ENCODE results near the gene AIG1. TPM values are rescaled to one million over a fixed set of nuclear protein-coding genes. Genes with fewer than 3 reads are reported as not detected.
"Not testable (repeated sequence)": the region's sequence is repeated elsewhere in the genome, so short reads cannot be mapped to it uniquely, and the experiment has no call there.

AIG1 gene
- total RNA-seq, 1 donor from 2014 or later, result 2.6 TPM

GRCh38 chr6:143125864-143126573 lies 65.3 kb downstream of the AIG1 start:
- no peak for DNase-seq (ENCODE audit: low spot score)
- H3K27me3 Mint-ChIP-seq (ENCODE audit: insufficient read depth), result no peaks in the 10 kb centered on the region
- H3K4me3 Mint-ChIP-seq, result no peak overlapping the region
- intact Hi-C loops (cut with micrococcal nuclease), result no loop called here
- peaks cover 9% of the 10 kb centered on the region for H3K4me1 Mint-ChIP-seq (ENCODE audit: low read depth)
- H3K9me3 Mint-ChIP-seq, result peaks cover 9% of the 10 kb centered on the region
- peaks cover 7% of the 10 kb centered on the region for H3K36me3 Mint-ChIP-seq (ENCODE audit: low read depth)
- H3K27ac Mint-ChIP-seq, result no peak overlapping the region

- Mint-ChIP-seq H3K4me1 (ENCODE audit: low read depth) (peaks cover 9% of the 10 kb centered on the region), H3K27me3 (ENCODE audit: insufficient read depth) (peaks cover 2% of the 10 kb centered on the region), H3K27ac (no peak overlapping the region), H3K36me3 (ENCODE audit: low read depth) (peaks cover 12% of the 10 kb centered on the region), H3K4me3 (no peak overlapping the region), H3K9me3 (peaks cover 15% of the 10 kb centered on the region)
- intact Hi-C loops (cut with micrococcal nuclease), result no loop called here
- DNase-seq (ENCODE audit: low spot score), result no peak
Observed at GRCh38 chr6:143126574-143126941, 65.9 kb downstream of the AIG1 start.

GRCh38 chr6:143127941-143128680 lies 67.4 kb downstream of the AIG1 start:
- Mint-ChIP-seq H3K36me3 (ENCODE audit: low read depth) (peaks cover 12% of the 10 kb centered on the region), H3K27me3 (ENCODE audit: insufficient read depth) (peaks cover 2% of the 10 kb centered on the region), H3K4me3 (no peak overlapping the region), H3K9me3 (peaks cover 24% of the 10 kb centered on the region), H3K4me1 (ENCODE audit: low read depth) (peaks cover 9% of the 10 kb centered on the region), H3K27ac (no peak overlapping the region)
- intact Hi-C loops (cut with micrococcal nuclease), result no loop called here
- DNase-seq (ENCODE audit: low spot score), result no peak

GRCh38 chr6:143128681-143129015 lies 68.0 kb downstream of the AIG1 start:
- no peak for DNase-seq (ENCODE audit: low spot score)
- Mint-ChIP-seq H3K4me1 (ENCODE audit: low read depth) (peaks cover 9% of the 10 kb centered on the region), H3K4me3 (no peak overlapping the region), H3K27me3 (ENCODE audit: insufficient read depth) (peaks cover 2% of the 10 kb centered on the region), H3K9me3 (peaks cover 24% of the 10 kb centered on the region), H3K36me3 (ENCODE audit: low read depth) (peaks cover 12% of the 10 kb centered on the region), H3K27ac (no peak overlapping the region)
- intact Hi-C loops (cut with micrococcal nuclease), result no loop called here

GRCh38 chr6:143130928-143131327 lies 70.2 kb downstream of the AIG1 start:
- intact Hi-C loops (cut with micrococcal nuclease), result no loop called here

GRCh38 chr6:143135325-143135724 lies 74.6 kb downstream of the AIG1 start:
- DNase-seq (ENCODE audit: low spot score), result no peak
- Mint-ChIP-seq H3K4me1 (ENCODE audit: low read depth) (peaks cover 27% of the 10 kb centered on the region), H3K36me3 (ENCODE audit: low read depth) (peaks cover 26% of the 10 kb centered on the region), H3K9me3 (peaks cover 39% of the 10 kb centered on the region), H3K4me3 (no peak overlapping the region), H3K27me3 (ENCODE audit: insufficient read depth) (peaks cover 2% of the 10 kb centered on the region), H3K27ac (no peak overlapping the region)
- intact Hi-C loops (cut with micrococcal nuclease), result loop anchor here (5.0 kb wide), 1 partner anchor 188 kb away; the partner anchor contains the start of gene HIVEP2

More at GRCh38 chr6:143130928-143131327, 70.2 kb downstream of the AIG1 start:
- Mint-ChIP-seq H3K27me3 (ENCODE audit: insufficient read depth) (peaks cover 2% of the 10 kb centered on the region), H3K9me3 (peaks cover 24% of the 10 kb centered on the region), H3K4me1 (ENCODE audit: low read depth) (peaks cover 10% of the 10 kb centered on the region), H3K4me3 (no peak overlapping the region), H3K27ac (no peak overlapping the region), H3K36me3 (ENCODE audit: low read depth) (peaks cover 12% of the 10 kb centered on the region)
- DNase-seq (ENCODE audit: low spot score), result no peak

GRCh38 chr6:143135797-143136561 lies 75.3 kb downstream of the AIG1 start:
- no peak for DNase-seq (ENCODE audit: low spot score)
- Mint-ChIP-seq H3K4me3 (no peak overlapping the region), H3K27me3 (ENCODE audit: insufficient read depth) (peaks cover 2% of the 10 kb centered on the region), H3K36me3 (ENCODE audit: low read depth) (peaks cover 25% of the 10 kb centered on the region), H3K9me3 (peaks cover 37% of the 10 kb centered on the region), H3K4me1 (ENCODE audit: low read depth) (peaks cover 30% of the 10 kb centered on the region), H3K27ac (peak overlapping the region; percentile 70)
- intact Hi-C loops (cut with micrococcal nuclease), result loop anchor here (5.0 kb wide), 1 partner anchor 189 kb away; the partner anchor contains the start of gene HIVEP2

- no peak overlapping the region for H3K4me3 Mint-ChIP-seq
- peaks cover 20% of the 10 kb centered on the region for H3K36me3 Mint-ChIP-seq (ENCODE audit: low read depth)
- H3K4me1 Mint-ChIP-seq (ENCODE audit: low read depth), result peaks cover 30% of the 10 kb centered on the region
- H3K27ac Mint-ChIP-seq, result peak overlapping the region; percentile 70
- H3K9me3 Mint-ChIP-seq, result peaks cover 30% of the 10 kb centered on the region
- intact Hi-C loops (cut with micrococcal nuclease), result loop anchor here (5.0 kb wide), 1 partner anchor 189 kb away; the partner anchor contains the start of gene HIVEP2
- DNase-seq (ENCODE audit: low spot score), result no peak
- no peaks in the 10 kb centered on the region for H3K27me3 Mint-ChIP-seq (ENCODE audit: insufficient read depth)
Observed at GRCh38 chr6:143136647-143137046, 76.0 kb downstream of the AIG1 start.

- H3K9me3 Mint-ChIP-seq, result peaks cover 25% of the 10 kb centered on the region
- H3K4me3 Mint-ChIP-seq, result no peak overlapping the region
- peak overlapping the region; percentile 82 for H3K27ac Mint-ChIP-seq
- no peak for DNase-seq (ENCODE audit: low spot score)
- peaks cover 18% of the 10 kb centered on the region for H3K36me3 Mint-ChIP-seq (ENCODE audit: low read depth)
- no peaks in the 10 kb centered on the region for H3K27me3 Mint-ChIP-seq (ENCODE audit: insufficient read depth)
- peaks cover 30% of the 10 kb centered on the region for H3K4me1 Mint-ChIP-seq (ENCODE audit: low read depth)
- intact Hi-C loops (cut with micrococcal nuclease), result loop anchor here (1.0 to 5.0 kb wide), 2 partner anchors 192 to 297 kb away; partner anchors contain the start of gene HIVEP2
Observed at GRCh38 chr6:143139239-143139784, 78.6 kb downstream of the AIG1 start.

GRCh38 chr6:143139884-143140283 lies 79.2 kb downstream of the AIG1 start:
- Mint-ChIP-seq H3K27ac (peak overlapping the region; percentile 82), H3K36me3 (ENCODE audit: low read depth) (peaks cover 18% of the 10 kb centered on the region), H3K9me3 (peaks cover 25% of the 10 kb centered on the region), H3K4me1 (ENCODE audit: low read depth) (peaks cover 30% of the 10 kb centered on the region)
- intact Hi-C loops (cut with micrococcal nuclease), result loop anchor here (1.0 to 5.0 kb wide), 3 partner anchors 83 to 298 kb away; partner anchors contain the start of gene HIVEP2
- not testable (repeated sequence) for H3K27me3 Mint-ChIP-seq (ENCODE audit: insufficient read depth); H3K4me3 Mint-ChIP-seq; DNase-seq (ENCODE audit: low spot score)

GRCh38 chr6:143140767-143141166 lies 80.1 kb downstream of the AIG1 start:
- no peak for DNase-seq (ENCODE audit: low spot score)
- intact Hi-C loops (cut with micrococcal nuclease), result loop anchor here (5.0 kb wide), 1 partner anchor 83 kb away; no protein-coding TSS in a partner anchor
- no peak overlapping the region for H3K4me3 Mint-ChIP-seq
- peaks cover 28% of the 10 kb centered on the region for H3K4me1 Mint-ChIP-seq (ENCODE audit: low read depth)
- peaks cover 29% of the 10 kb centered on the region for H3K9me3 Mint-ChIP-seq
- no peak overlapping the region for H3K27ac Mint-ChIP-seq
- H3K36me3 Mint-ChIP-seq (ENCODE audit: low read depth), result peaks cover 18% of the 10 kb centered on the region
- no peaks in the 10 kb centered on the region for H3K27me3 Mint-ChIP-seq (ENCODE audit: insufficient read depth)

GRCh38 chr6:143141442-143141841 lies 80.8 kb downstream of the AIG1 start:
- no peak for DNase-seq (ENCODE audit: low spot score)
- Mint-ChIP-seq H3K9me3 (peaks cover 29% of the 10 kb centered on the region), H3K4me1 (ENCODE audit: low read depth) (peaks cover 28% of the 10 kb centered on the region), H3K36me3 (ENCODE audit: low read depth) (peaks cover 15% of the 10 kb centered on the region), H3K27me3 (ENCODE audit: insufficient read depth) (no peaks in the 10 kb centered on the region), H3K27ac (no peak overlapping the region), H3K4me3 (no peak overlapping the region)
- intact Hi-C loops (cut with micrococcal nuclease), result loop anchor here (5.0 kb wide), 1 partner anchor 84 kb away; no protein-coding TSS in a partner anchor
